K562 (cell line): ENCODE results near the gene KLF13. TPM values are rescaled to one million over a fixed set of nuclear protein-coding genes. Genes with fewer than 3 reads are reported as not detected.

Source experiments
- CCAR2 ChIP-seq: fragments of 200-400 bp; formaldehyde crosslinking; IDR thresholded peaks from 2 replicates; pipeline ENCODE4 v1.6.1; 2017; ENCODE audit warnings: mild to moderate bottlenecking, low read depth, low read length
- DMBX1 ChIP-seq: fragments of 250-450 bp; sonication (Bioruptor Pico); IDR thresholded peaks from 2 replicates; pipeline ENCODE4 v1.8.0; 2022; ENCODE audit warnings: inconsistent platforms, mild to moderate bottlenecking, moderate library complexity, borderline replicate concordance
- MAFG ChIP-seq: fragments of 450-650 bp; conservative IDR thresholded peaks from 2 replicates; pipeline ENCODE4 v1.6.1; 2016; ENCODE audit warnings: missing genetic modification characterization, missing compliant biosample characterization
- MAZ ChIP-seq, 2 experiments: fragments of 450-650 bp in 1 of 2; sonication (generic) in 1 of 2; formaldehyde crosslinking; IDR thresholded peaks in 1 of 2; conservative IDR thresholded peaks in 1 of 2; 2 replicates each; pipeline versions ENCODE4 v1.4.0 to v1.5.0; 2020; ENCODE audit warnings: mild to moderate bottlenecking in 1 of 2, missing genetic modification reagents in 1 of 2
- MYC ChIP-seq, 2 experiments: fragments of 250-450 bp in 1 of 2; sonication (Bioruptor Pico) in 1 of 2; IDR thresholded peaks; 2 replicates each; pipeline versions ENCODE4 v1.5.1 to v1.6.1; 2012 to 2021; ENCODE audit warnings: low read depth in 2 of 2, borderline replicate concordance in 1 of 2, improper control_type of control experiment in 1 of 2, low read length in 1 of 2, mild to moderate bottlenecking in 1 of 2, moderate library complexity in 1 of 2
- NFIC ChIP-seq: fragments of 450-650 bp; IDR thresholded peaks from 2 replicates; pipeline ENCODE4 v1.6.1; 2017; ENCODE audit warnings: mild to moderate bottlenecking, inconsistent platforms
- NR2C1 ChIP-seq, 2 experiments: fragments of 450-650 bp; IDR thresholded peaks; 2 replicates each; pipeline ENCODE4 v1.6.1; 2017; ENCODE audit warnings: mild to moderate bottlenecking in 2 of 2, antibody characterized with exemption in 1 of 2, inconsistent platforms in 1 of 2, missing compliant biosample characterization in 1 of 2, missing genetic modification characterization in 1 of 2
- NRF1 ChIP-seq, 2 experiments: fragments of 450-650 bp; IDR thresholded peaks in 1 of 2; conservative IDR thresholded peaks in 1 of 2; 2 replicates each; pipeline ENCODE4 v1.6.1; 2014; ENCODE audit warnings: mild to moderate bottlenecking in 2 of 2
- PHB ChIP-seq: fragments of 250-450 bp; sonication (Bioruptor Pico); IDR thresholded peaks from 2 replicates; pipeline ENCODE4 v1.5.0; 2021
- PTRF ChIP-seq: fragments of 450-650 bp; IDR thresholded peaks from 2 replicates; pipeline ENCODE4 v1.6.1; 2016; ENCODE audit warnings: mild to moderate bottlenecking, missing genetic modification characterization, missing compliant biosample characterization
- PTTG1 ChIP-seq: fragments of 450-650 bp; IDR thresholded peaks from 2 replicates; pipeline ENCODE4 v1.6.1; 2016; ENCODE audit warnings: low read depth, mild to moderate bottlenecking, missing genetic modification characterization, missing compliant biosample characterization
- TBL1XR1 ChIP-seq, 2 experiments: IDR thresholded peaks; 2 replicates each; pipeline ENCODE4 v1.6.1; 2012; ENCODE audit warnings: improper control_type of control experiment in 2 of 2, low read length in 2 of 2, mild to moderate bottlenecking in 1 of 2
- ZBTB12 ChIP-seq: fragments of 250-450 bp; sonication (Bioruptor Pico); IDR thresholded peaks from 2 replicates; pipeline ENCODE4 v1.4.0; 2020
- ZKSCAN1 ChIP-seq: fragments of 150-350 bp; IDR thresholded peaks from 2 replicates; pipeline ENCODE4 v1.6.1; 2016; ENCODE audit warnings: low read depth, low read length
- ZNF311 ChIP-seq: fragments of 250-450 bp; sonication (Bioruptor Pico); IDR thresholded peaks from 2 replicates; pipeline ENCODE4 v1.4.0; 2020; ENCODE audit warnings: mild to moderate bottlenecking, moderate library complexity
- ZNF551 ChIP-seq: fragments of 250-450 bp; sonication (Bioruptor Pico); IDR thresholded peaks from 2 replicates; pipeline ENCODE4 v1.5.0; 2021; ENCODE audit warnings: mild to moderate bottlenecking, moderate library complexity
- ZNF584 ChIP-seq: fragments of 200-800 bp; sonication (Bioruptor generic); IDR thresholded peaks from 2 replicates; pipeline ENCODE4 v1.6.1; 2016; ENCODE audit warnings: low read depth, mild to moderate bottlenecking, missing genetic modification characterization, missing compliant biosample characterization
- polyA plus RNA-seq, 8 experiments: library from polyadenylated mRNA; depleted of rRNA in 4 of 8; stranded (reverse) in 5 of 8; unstranded in 3 of 8; fragments of >200 nt; fragmentation: Nextera tagmentation in 2 of 8; fragmentation: Illumina TruSeq in 1 of 8; extraction: Ambion mirVana in 2 of 8; extraction: Trizol in 1 of 8; gene quantifications; 2 replicates each; pipeline versions ENCODE4 v1.2.1 to v1.2.3, GENCODE V29; 2011 to 2014; ENCODE audit warnings: inconsistent platforms in 1 of 8, missing spikeins in 1 of 8
- total RNA-seq, 7 experiments: library from RNA; depleted of rRNA in 6 of 7; stranded (reverse); fragments of >200 nt in 6 of 7; fragmentation: Illumina TruSeq in 2 of 7; extraction: Trizol in 2 of 7; gene quantifications; 2 replicates each; pipeline versions ENCODE4 v1.2.1 to v1.2.3, GENCODE V29; 2011 to 2021; ENCODE audit warnings: low replicate concordance in 1 of 7

The KLF13 gene
- total and polyA plus RNA-seq, 9 of the 15 experiments (the other 6 are each of a cell fraction or from before 2014, with no cell fraction given), result 1.8 to 10.5 (median 4.8) TPM

GRCh38 chr15:31396881-31397560, 70.4 kb downstream of the KLF13 start (continued):
- TF ChIP-seq TBL1XR1 (IDR thresholded peaks at IDR 0.05; ENCODE audit: low read length in 2 of 2) (no peak), ZKSCAN1 (no peak), NRF1 (conservative IDR thresholded peaks at IDR 0.05 in 1 of 2, IDR thresholded peaks at IDR 0.05 in 1 of 2) (peak; percentile 31 to 48; a peak in 1 of 4 replicates), ZNF584 (CRISPR knock-in tag) (0 out of 2 replicates have a peak, but pooled peaks have one; percentile 42), PHB (no peak), MAFG (no peak), ZBTB12 (CRISPR knock-in tag) (no peak), PTRF (tag) (peak; percentile 72; the same call in 1 of the 2 replicates), NR2C1 (IDR thresholded peaks at IDR 0.05) (no peak), NR2C1 (tag; IDR thresholded peaks at IDR 0.05) (peak; percentile 82), NFIC (no peak), ZNF311 (CRISPR knock-in tag) (0 out of 2 replicates have a peak, but pooled peaks have one; percentile 36), CCAR2 (no peak), PTTG1 (tag) (peak; percentile 69; the same call in 1 of the 2 replicates), ZNF551 (CRISPR knock-in tag) (no peak), MYC (IDR thresholded peaks at IDR 0.05; ENCODE audit: low read depth, low read length) (peak; percentile 37; the same call in 1 of the 2 replicates), MYC (CRISPR knock-in tag; IDR thresholded peaks at IDR 0.05; ENCODE audit: borderline replicate concordance, low read depth) (no peak), DMBX1 (CRISPR knock-in tag) (peak; percentile 67; the same call in 1 of the 2 replicates), MAZ (CRISPR knock-in tag; conservative IDR thresholded peaks at IDR 0.05 in 1 of 2, IDR thresholded peaks at IDR 0.05 in 1 of 2) (0 out of 4 replicates have a peak, but pooled peaks of 1 of the 2 experiments have one; percentile 19)
